Bronchial epithelial cell (primary cell): ENCODE data around the gene IFFO2. TPM values are rescaled to one million over a fixed set of nuclear protein-coding genes. Genes with fewer than 3 reads are reported as not detected.
A peak's percentile ranks its signal among the peaks of the same experiment; 100 is the strongest.

Experiments
- DNase-seq: peaks from one replicate; pipeline ENCODE4 v3.0.0-alpha.2; 2010; ENCODE audit warnings: low read depth
- FAIRE-seq: peaks from 2 replicates; lab custom pipeline; 2011; peaks lifted over from hg19 to GRCh38; lab: Jason Lieb, UNC
- H3K27me3 ChIP-seq: 2 replicates; pipeline ENCODE4 v1.5.1; 2011; ENCODE audit warnings: low read length; ENCODE audit not compliant: control insufficient read depth, insufficient read depth
- H3K36me3 ChIP-seq: 2 replicates; pipeline ENCODE4 v1.5.1; 2011; ENCODE audit warnings: low read length; ENCODE audit not compliant: control insufficient read depth, insufficient read depth
- H3K4me3 ChIP-seq: 2 replicates; pipeline ENCODE4 v1.5.1; 2011; ENCODE audit warnings: mild to moderate bottlenecking, low read depth, low read length, control low read depth
- CTCF ChIP-seq: IDR thresholded peaks from 2 replicates; pipeline ENCODE4 v1.5.1; 2011; ENCODE audit warnings: mild to moderate bottlenecking, moderate library complexity, low read length, control low read depth, inconsistent platforms; ENCODE audit not compliant: insufficient read depth, severe bottlenecking
- total RNA-seq: library from RNA; depleted of rRNA; stranded (reverse); fragments of >200 nt; gene quantifications from 2 replicates; pipeline ENCODE4 v1.2.1, GENCODE V29; 2014

IFFO2 gene
- total RNA-seq, 1 donor from 2014 or later, result 11.8 TPM

DNA sequence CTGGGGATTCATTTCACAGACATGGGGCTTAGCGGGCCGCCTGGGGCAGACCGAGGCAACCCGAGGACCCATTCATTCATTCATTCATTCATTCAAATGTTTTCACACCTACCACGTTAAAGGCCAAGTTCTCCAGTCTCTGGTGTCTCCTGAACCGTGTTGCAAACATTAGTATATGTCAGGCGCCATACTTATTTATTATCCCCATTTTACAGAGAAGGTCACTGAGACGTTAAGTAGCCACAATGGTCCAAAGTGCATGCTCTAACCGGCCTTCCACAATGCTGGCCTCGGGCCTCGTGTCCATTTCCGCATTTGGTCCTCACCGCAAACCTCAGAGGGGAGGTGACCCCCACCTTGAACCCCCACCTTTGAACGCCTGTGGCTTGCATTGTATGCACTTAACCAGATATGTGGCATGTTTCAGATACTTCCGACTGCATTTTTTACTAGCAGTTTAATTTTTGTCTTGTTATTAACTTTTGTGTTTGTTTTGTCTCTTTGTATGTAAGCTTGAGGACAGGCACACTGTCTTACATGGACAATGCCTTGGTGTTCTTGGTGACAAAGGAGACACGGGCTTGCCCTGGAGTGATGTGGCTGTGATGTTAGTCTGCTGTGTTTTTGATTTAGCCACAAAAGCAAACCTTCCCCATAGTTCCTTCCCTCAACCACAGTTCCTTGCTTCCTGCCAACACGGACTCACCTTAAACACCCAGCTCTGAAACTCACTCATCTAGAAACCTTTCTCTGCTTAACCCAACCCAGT, 1.2 kb upstream of the IFFO2 start:
- H3K36me3 ChIP-seq, result peaks cover 2% of the 10 kb centered on the region
- TF ChIP-seq CTCF, result no peak
- no peaks in the 10 kb centered on the region for H3K27me3 ChIP-seq
- FAIRE-seq, result no peak
- H3K4me3 ChIP-seq, result no peak overlapping the region
- DNase-seq, result no peak

DNA sequence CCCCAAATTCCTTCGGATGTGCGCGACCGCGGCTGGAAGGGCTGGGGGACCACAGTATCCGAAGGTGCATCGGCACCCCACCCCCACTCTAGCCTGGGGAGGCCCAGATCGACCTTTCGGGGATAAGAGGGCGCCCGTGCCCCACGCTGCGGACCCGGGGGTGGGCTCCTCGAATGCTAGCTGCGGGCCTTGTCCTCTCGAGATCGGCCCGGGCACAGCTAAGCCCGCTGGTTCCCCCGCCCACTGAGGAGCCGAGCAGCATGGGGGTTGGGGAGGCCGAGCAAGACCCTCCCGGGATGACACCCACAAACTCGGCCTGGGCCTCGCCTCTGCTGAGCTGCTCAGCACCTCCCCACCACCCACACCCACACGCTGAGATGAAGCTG, 653 bp upstream of the IFFO2 start:
- DNase-seq, result no peak

DNA sequence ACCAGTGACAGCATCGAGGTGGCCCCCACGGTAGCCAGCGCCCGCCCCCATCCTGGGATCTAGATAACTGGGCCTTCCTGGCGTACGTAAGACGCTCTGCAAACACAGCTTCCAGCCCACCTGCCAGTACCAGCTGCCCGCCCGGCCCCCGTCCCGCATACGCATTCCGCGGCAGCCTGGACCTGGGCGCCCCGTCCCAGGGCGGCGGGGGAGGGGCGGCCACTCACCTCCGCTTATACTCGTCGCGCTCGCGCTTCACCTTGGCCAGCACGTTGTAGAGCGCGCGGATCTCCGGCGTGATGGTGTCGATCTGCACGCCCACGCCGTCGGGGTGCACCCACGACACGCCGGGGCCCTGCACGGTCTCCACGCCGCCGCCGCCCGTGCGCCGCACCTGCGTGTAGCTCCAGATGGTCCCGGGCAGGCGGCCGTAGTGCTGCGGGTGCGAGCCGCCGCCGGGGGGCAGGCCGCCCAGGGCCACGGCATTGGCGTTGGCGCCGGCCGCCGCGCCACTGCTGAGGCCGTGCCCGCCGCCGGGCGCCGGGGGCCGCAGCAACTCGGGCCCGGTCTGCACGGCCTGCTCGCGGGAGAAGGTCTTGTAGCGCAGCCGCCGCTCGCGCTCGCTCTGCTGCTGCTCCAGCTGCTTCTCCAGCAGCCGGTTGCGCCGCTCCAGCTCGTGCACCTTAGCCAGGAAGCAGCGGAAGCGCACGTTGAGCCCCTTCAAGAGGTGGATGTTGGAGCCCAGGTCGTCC, 859 bp downstream of the IFFO2 start:
- Histone ChIP-seq H3K27me3 (no peaks in the 10 kb centered on the region), H3K4me3 (peak overlapping the region; percentile 76), H3K36me3 (peaks cover 2% of the 10 kb centered on the region)
- TF ChIP-seq CTCF, result peak; percentile 19
- DNase-seq (no peak), FAIRE-seq (no peak)

More for the DNA sequence above, 653 bp upstream of the IFFO2 start:
- TF ChIP-seq CTCF, result no peak
- FAIRE-seq, result no peak
- no peaks in the 10 kb centered on the region for H3K27me3 ChIP-seq
- peak overlapping the region; percentile 76 for H3K4me3 ChIP-seq
- peaks cover 2% of the 10 kb centered on the region for H3K36me3 ChIP-seq

DNA sequence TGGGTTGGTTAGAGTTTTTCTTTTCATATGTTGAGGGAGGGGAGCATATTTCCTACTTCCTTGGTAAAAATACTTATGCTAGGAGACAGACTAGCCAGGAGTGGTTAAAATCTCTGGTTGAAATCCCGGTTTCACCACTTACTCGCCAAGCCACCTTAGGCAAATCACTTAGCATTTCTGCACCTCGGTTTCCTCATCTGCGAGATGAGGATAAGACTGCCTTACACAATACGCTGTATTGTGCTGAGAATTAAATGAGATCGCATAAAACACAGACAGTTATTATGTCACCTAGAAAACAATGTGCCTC, 1.4 kb downstream of the IFFO2 start:
- Histone ChIP-seq H3K27me3 (no peaks in the 10 kb centered on the region), H3K4me3 (peak overlapping the region; percentile 76), H3K36me3 (peaks cover 2% of the 10 kb centered on the region)
- DNase-seq, result no peak
- FAIRE-seq, result no peak
- TF ChIP-seq CTCF, result no peak

- Histone ChIP-seq H3K4me3 (peak overlapping the region; percentile 76), H3K36me3 (peaks cover 2% of the 10 kb centered on the region), H3K27me3 (no peaks in the 10 kb centered on the region)
- no peak for FAIRE-seq
- TF ChIP-seq CTCF, result no peak
- no peak for DNase-seq
Measured at GRCh38 chr1:18954270-18955071, 2.0 kb downstream of the IFFO2 start.
